GM23338 (cell line): ENCODE data around the gene FAU. TPM values are rescaled to one million over a fixed set of nuclear protein-coding genes. Genes with fewer than 3 reads are reported as not detected.

Experiments
- ATAC-seq: fragments of 200-7000 bp; cut with Tn5 transposase; 3 replicates; pipeline ENCODE4 v1.9.1; 2020
- DNase-seq: peaks from one replicate; pipeline ENCODE4 v3.0.0-alpha.2; 2015; ENCODE audit warnings: low spot score
- H2AFZ ChIP-seq: fragments of 200-600 bp; sonication (generic); 2 replicates; pipeline ENCODE4 v1.8.0; 2016; ENCODE audit warnings: antibody characterized with exemption, mild to moderate bottlenecking, moderate library complexity
- H3F3A ChIP-seq: fragments of 200-600 bp; sonication (generic); replicated peaks from 2 replicates; pipeline ENCODE4 v1.8.0; 2017; ENCODE audit warnings: antibody characterized with exemption, mixed run types, low read depth
- H3K27ac ChIP-seq: fragments of 200-600 bp; sonication (generic); 2 replicates; pipeline ENCODE4 v1.6.1; 2016; ENCODE audit warnings: low read depth
- H3K27me3 ChIP-seq: fragments of 200-600 bp; sonication (generic); 2 replicates; pipeline ENCODE4 v1.8.0; 2016; ENCODE audit warnings: mild to moderate bottlenecking, mixed run types, moderate library complexity; ENCODE audit not compliant: insufficient read depth
- H3K36me3 ChIP-seq: fragments of 200-600 bp; sonication (generic); 2 replicates; pipeline ENCODE4 v1.8.0; 2016; ENCODE audit warnings: mild to moderate bottlenecking; ENCODE audit not compliant: insufficient read depth
- H3K4me1 ChIP-seq: fragments of 200-600 bp; sonication (generic); 2 replicates; pipeline ENCODE4 v1.8.0; 2016; ENCODE audit warnings: mild to moderate bottlenecking, moderate library complexity; ENCODE audit not compliant: insufficient read depth
- H3K4me2 ChIP-seq: fragments of 200-600 bp; sonication (generic); 2 replicates; pipeline ENCODE4 v1.7.1; 2017; ENCODE audit warnings: mixed run types
- H3K4me3 ChIP-seq: fragments of 200-600 bp; sonication (generic); 2 replicates; pipeline ENCODE4 v1.6.1; 2016; ENCODE audit warnings: mixed run types
- H3K79me2 ChIP-seq: fragments of 200-600 bp; sonication (generic); replicated peaks from 2 replicates; pipeline ENCODE4 v1.8.0; 2017; ENCODE audit warnings: mild to moderate bottlenecking; ENCODE audit not compliant: insufficient read depth
- H3K9me2 ChIP-seq: fragments of 200-600 bp; sonication (generic); 2 replicates; pipeline ENCODE4 v1.8.0; 2017; ENCODE audit not compliant: insufficient read depth
- H4K20me1 ChIP-seq: fragments of 200-600 bp; sonication (generic); replicated peaks from 2 replicates; pipeline ENCODE4 v1.8.0; 2017; ENCODE audit warnings: mild to moderate bottlenecking; ENCODE audit not compliant: insufficient read depth
- H3K27ac Mint-ChIP-seq: 2 replicates; pipeline ENCODE4 v1.8.0; 2020; ENCODE audit warnings: inconsistent platforms, mild to moderate bottlenecking, moderate library complexity, mixed read lengths
- H3K27me3 Mint-ChIP-seq: 3 replicates; pipeline ENCODE4 v1.8.0; 2022; ENCODE audit warnings: low read depth, mild to moderate bottlenecking, moderate library complexity, mixed read lengths, inconsistent platforms; ENCODE audit not compliant: insufficient read depth, poor library complexity
- H3K36me3 Mint-ChIP-seq: 3 replicates; pipeline ENCODE4 v1.8.0; 2021; ENCODE audit warnings: low read depth, mild to moderate bottlenecking, inconsistent platforms, moderate library complexity, mixed read lengths
- H3K4me1 Mint-ChIP-seq: 3 replicates; pipeline ENCODE4 v1.8.0; 2020; ENCODE audit warnings: mild to moderate bottlenecking, inconsistent platforms, mixed read lengths
- H3K4me3 Mint-ChIP-seq: 3 replicates; pipeline ENCODE4 v1.8.0; 2021; ENCODE audit warnings: moderate library complexity, mild to moderate bottlenecking, inconsistent platforms, mixed read lengths
- H3K9me3 Mint-ChIP-seq: 3 replicates; pipeline ENCODE4 v1.8.0; 2020; ENCODE audit warnings: moderate library complexity, mild to moderate bottlenecking, inconsistent platforms, mixed read lengths
- CREB1 ChIP-seq: fragments of 250-450 bp; sonication (Bioruptor Pico); IDR thresholded peaks from 2 replicates; pipeline ENCODE4 v1.5.0; 2020; ENCODE audit warnings: low read depth, mild to moderate bottlenecking, moderate library complexity
- CTCF ChIP-seq, 2 experiments: fragments of 200-600 bp in 1 of 2; sonication (generic) in 1 of 2; conservative IDR thresholded peaks; 2 replicates each; pipeline versions ENCODE4 v1.5.1 to v1.6.1; 2016 to 2017; ENCODE audit warnings: antibody characterized with exemption in 2 of 2, low read depth in 2 of 2, mild to moderate bottlenecking in 2 of 2, moderate library complexity in 1 of 2
- EZH2 ChIP-seq: fragments of 200-600 bp; sonication (generic); IDR thresholded peaks from one replicate; pipeline ENCODE4 v1.8.0; 2017; ENCODE audit warnings: antibody characterized with exemption, mild to moderate bottlenecking, low read depth; ENCODE audit not compliant: unreplicated experiment
- EZH2phosphoT487 ChIP-seq: fragments of 200-600 bp; sonication (generic); IDR thresholded peaks from one replicate; pipeline ENCODE4 v1.8.1; 2018; ENCODE audit warnings: antibody characterized with exemption; ENCODE audit not compliant: unreplicated experiment
- JUNB ChIP-seq: IDR thresholded peaks from one replicate; pipeline ENCODE4 v1.6.1; 2016; ENCODE audit warnings: antibody characterized with exemption; ENCODE audit not compliant: unreplicated experiment
- NANOG ChIP-seq: IDR thresholded peaks from 2 replicates; pipeline ENCODE4 v1.6.1; 2016; ENCODE audit warnings: antibody characterized with exemption, borderline replicate concordance
- POLR2AphosphoS5 ChIP-seq: IDR thresholded peaks from 2 replicates; pipeline ENCODE4 v1.6.1; 2016; ENCODE audit warnings: antibody characterized with exemption, low read depth
- REST ChIP-seq: IDR thresholded peaks from one replicate; pipeline ENCODE4 v1.6.1; 2018; ENCODE audit warnings: antibody characterized with exemption; ENCODE audit not compliant: unreplicated experiment
- STAT1 ChIP-seq: IDR thresholded peaks from one replicate; pipeline ENCODE4 v1.6.1; 2016; ENCODE audit warnings: antibody characterized with exemption; ENCODE audit not compliant: unreplicated experiment
- ZNF114 ChIP-seq: fragments of 250-450 bp; sonication (Bioruptor Pico); IDR thresholded peaks from 2 replicates; pipeline ENCODE4 v1.5.0; 2020; ENCODE audit warnings: mild to moderate bottlenecking, moderate library complexity
- ZNF331 ChIP-seq: fragments of 250-450 bp; sonication (Bioruptor Pico); IDR thresholded peaks from 2 replicates; pipeline ENCODE4 v1.5.0; 2020; ENCODE audit warnings: low read depth, mild to moderate bottlenecking, moderate library complexity
- polyA plus RNA-seq: library from polyadenylated mRNA; unstranded; fragments of >200 nt; fragmentation: Nextera tagmentation; extraction: Ambion mirVana; gene quantifications from 2 replicates; pipeline ENCODE4 v1.2.1, GENCODE V29; 2016
- total RNA-seq: library from RNA; depleted of rRNA; stranded (reverse); fragments of >200 nt; shearing (Covaris generic); gene quantifications from 2 replicates; pipeline ENCODE4 v1.2.3, GENCODE V29; 2014
- TF ChIP-seq, protein P1 (sequence below): fragments of 250-450 bp; sonication (Bioruptor Pico); IDR thresholded peaks from 2 replicates; pipeline ENCODE4 v1.5.0; 2020; ENCODE audit warnings: mild to moderate bottlenecking, moderate library complexity
- TF ChIP-seq, protein P2 (sequence below): IDR thresholded peaks from 2 replicates; pipeline ENCODE4 v1.6.1; 2016; ENCODE audit warnings: antibody characterized with exemption

Gene FAU
- total and polyA plus RNA-seq, 2 experiments from 2014 or later: 262 to 1,177 TPM

- H3F3A ChIP-seq: 0 out of 2 replicates have a peak, but pooled peaks cover 5% of the 10 kb centered on the region
- H3K4me1 ChIP-seq: peaks cover 6% of the 10 kb centered on the region
- H3K9me2 ChIP-seq: no peaks in the 10 kb centered on the region
- ATAC-seq: no peak
- H3K27ac ChIP-seq: peak overlapping the region; percentile 68; the same call in 1 of the 2 replicates
- Mint-ChIP-seq H3K4me1 (peaks cover 2% of the 10 kb centered on the region; the same call in 2 of the 3 replicates), H3K36me3 (peaks cover 4% of the 10 kb centered on the region; the same call in 2 of the 3 replicates), H3K27ac (peak overlapping the region; percentile 99), H3K4me3 (peak overlapping the region; percentile 97), H3K9me3 (no peaks in the 10 kb centered on the region), H3K27me3 (peaks cover 6% of the 10 kb centered on the region)
- DNase-seq: no peak
- peaks cover 27% of the 10 kb centered on the region for H3K79me2 ChIP-seq
- H4K20me1 ChIP-seq: no peaks in the 10 kb centered on the region; the same call in 1 of the 2 replicates
- TF ChIP-seq REST: no peak
- TF ChIP-seq EZH2: no peak
- TF ChIP-seq CREB1 (CRISPR knock-in tag): no peak
- no peak for TF ChIP-seq EZH2phosphoT487
- TF ChIP-seq JUNB: no peak
- no peak for TF ChIP-seq ZNF114 (CRISPR knock-in tag)
- no peak for TF ChIP-seq ZNF331 (CRISPR knock-in tag)
- no peak for TF ChIP-seq CTCF (conservative IDR thresholded peaks at IDR 0.05; ENCODE audit: low read depth in 2 of 2)
- no peak for TF ChIP-seq STAT1
- TF ChIP-seq, protein P1, sequence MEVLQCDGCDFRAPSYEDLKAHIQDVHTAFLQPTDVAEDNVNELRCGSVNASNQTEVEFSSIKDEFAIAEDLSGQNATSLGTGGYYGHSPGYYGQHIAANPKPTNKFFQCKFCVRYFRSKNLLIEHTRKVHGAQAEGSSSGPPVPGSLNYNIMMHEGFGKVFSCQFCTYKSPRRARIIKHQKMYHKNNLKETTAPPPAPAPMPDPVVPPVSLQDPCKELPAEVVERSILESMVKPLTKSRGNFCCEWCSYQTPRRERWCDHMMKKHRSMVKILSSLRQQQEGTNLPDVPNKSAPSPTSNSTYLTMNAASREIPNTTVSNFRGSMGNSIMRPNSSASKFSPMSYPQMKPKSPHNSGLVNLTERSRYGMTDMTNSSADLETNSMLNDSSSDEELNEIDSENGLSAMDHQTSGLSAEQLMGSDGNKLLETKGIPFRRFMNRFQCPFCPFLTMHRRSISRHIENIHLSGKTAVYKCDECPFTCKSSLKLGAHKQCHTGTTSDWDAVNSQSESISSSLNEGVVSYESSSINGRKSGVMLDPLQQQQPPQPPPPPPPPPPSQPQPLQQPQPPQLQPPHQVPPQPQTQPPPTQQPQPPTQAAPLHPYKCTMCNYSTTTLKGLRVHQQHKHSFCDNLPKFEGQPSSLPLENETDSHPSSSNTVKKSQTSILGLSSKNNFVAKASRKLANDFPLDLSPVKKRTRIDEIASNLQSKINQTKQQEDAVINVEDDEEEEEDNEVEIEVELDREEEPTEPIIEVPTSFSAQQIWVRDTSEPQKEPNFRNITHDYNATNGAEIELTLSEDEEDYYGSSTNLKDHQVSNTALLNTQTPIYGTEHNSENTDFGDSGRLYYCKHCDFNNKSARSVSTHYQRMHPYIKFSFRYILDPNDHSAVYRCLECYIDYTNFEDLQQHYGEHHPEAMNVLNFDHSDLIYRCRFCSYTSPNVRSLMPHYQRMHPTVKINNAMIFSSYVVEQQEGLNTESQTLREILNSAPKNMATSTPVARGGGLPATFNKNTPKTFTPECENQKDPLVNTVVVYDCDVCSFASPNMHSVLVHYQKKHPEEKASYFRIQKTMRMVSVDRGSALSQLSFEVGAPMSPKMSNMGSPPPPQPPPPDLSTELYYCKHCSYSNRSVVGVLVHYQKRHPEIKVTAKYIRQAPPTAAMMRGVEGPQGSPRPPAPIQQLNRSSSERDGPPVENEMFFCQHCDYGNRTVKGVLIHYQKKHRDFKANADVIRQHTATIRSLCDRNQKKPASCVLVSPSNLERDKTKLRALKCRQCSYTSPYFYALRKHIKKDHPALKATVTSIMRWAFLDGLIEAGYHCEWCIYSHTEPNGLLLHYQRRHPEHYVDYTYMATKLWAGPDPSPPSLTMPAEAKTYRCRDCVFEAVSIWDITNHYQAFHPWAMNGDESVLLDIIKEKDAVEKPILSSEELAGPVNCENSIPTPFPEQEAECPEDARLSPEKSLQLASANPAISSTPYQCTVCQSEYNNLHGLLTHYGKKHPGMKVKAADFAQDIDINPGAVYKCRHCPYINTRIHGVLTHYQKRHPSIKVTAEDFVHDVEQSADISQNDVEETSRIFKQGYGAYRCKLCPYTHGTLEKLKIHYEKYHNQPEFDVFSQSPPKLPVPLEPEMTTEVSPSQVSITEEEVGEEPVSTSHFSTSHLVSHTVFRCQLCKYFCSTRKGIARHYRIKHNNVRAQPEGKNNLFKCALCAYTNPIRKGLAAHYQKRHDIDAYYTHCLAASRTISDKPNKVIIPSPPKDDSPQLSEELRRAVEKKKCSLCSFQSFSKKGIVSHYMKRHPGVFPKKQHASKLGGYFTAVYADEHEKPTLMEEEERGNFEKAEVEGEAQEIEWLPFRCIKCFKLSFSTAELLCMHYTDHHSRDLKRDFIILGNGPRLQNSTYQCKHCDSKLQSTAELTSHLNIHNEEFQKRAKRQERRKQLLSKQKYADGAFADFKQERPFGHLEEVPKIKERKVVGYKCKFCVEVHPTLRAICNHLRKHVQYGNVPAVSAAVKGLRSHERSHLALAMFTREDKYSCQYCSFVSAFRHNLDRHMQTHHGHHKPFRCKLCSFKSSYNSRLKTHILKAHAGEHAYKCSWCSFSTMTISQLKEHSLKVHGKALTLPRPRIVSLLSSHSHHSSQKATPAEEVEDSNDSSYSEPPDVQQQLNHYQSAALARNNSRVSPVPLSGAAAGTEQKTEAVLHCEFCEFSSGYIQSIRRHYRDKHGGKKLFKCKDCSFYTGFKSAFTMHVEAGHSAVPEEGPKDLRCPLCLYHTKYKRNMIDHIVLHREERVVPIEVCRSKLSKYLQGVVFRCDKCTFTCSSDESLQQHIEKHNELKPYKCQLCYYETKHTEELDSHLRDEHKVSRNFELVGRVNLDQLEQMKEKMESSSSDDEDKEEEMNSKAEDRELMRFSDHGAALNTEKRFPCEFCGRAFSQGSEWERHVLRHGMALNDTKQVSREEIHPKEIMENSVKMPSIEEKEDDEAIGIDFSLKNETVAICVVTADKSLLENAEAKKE (CRISPR knock-in tag): no peak
- no peak for TF ChIP-seq NANOG
- TF ChIP-seq POLR2AphosphoS5: no peak
- TF ChIP-seq, protein P2, sequence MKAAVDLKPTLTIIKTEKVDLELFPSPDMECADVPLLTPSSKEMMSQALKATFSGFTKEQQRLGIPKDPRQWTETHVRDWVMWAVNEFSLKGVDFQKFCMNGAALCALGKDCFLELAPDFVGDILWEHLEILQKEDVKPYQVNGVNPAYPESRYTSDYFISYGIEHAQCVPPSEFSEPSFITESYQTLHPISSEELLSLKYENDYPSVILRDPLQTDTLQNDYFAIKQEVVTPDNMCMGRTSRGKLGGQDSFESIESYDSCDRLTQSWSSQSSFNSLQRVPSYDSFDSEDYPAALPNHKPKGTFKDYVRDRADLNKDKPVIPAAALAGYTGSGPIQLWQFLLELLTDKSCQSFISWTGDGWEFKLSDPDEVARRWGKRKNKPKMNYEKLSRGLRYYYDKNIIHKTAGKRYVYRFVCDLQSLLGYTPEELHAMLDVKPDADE: no peak
- peak overlapping the region; percentile 99 for H2AFZ ChIP-seq
- peak overlapping the region; percentile 72; the same call in 1 of the 2 replicates for H3K4me2 ChIP-seq
- H3K4me3 ChIP-seq: peak overlapping the region; percentile 96
- H3K36me3 ChIP-seq: no peaks in the 10 kb centered on the region; the same call in 1 of the 2 replicates
- H3K27me3 ChIP-seq: no peaks in the 10 kb centered on the region
Measured at GRCh38 chr11:65095427-65095826, 26.5 kb downstream of the FAU start.
